SK-N-MC (cell line): ENCODE data around the gene IL36B.

Source experiments
- DNase-seq: peaks from one replicate; pipeline ENCODE4 v3.0.0-alpha.2; 2011; ENCODE audit warnings: low read depth, low spot score
- H3K27ac ChIP-seq: fragments of 200-600 bp; sonication (generic); 2 replicates; pipeline ENCODE4 v1.5.1; 2016; ENCODE audit warnings: mixed run types
- H3K36me3 ChIP-seq: fragments of 200-600 bp; sonication (generic); 2 replicates; pipeline ENCODE4 v1.6.1; 2017; ENCODE audit warnings: antibody characterized with exemption, low read length, mixed read lengths; ENCODE audit not compliant: insufficient read depth
- H3K4me3 ChIP-seq: fragments of 200-600 bp; sonication (generic); 2 replicates; pipeline ENCODE4 v1.5.1; 2016
- H3K9ac ChIP-seq: fragments of 200-600 bp; sonication (generic); 2 replicates; pipeline ENCODE4 v1.8.0; 2017; ENCODE audit warnings: mixed run types, mixed read lengths; ENCODE audit not compliant: insufficient read length
- H3K9me3 ChIP-seq: fragments of 200-600 bp; sonication (generic); 2 replicates; pipeline ENCODE4 v1.6.1; 2017; ENCODE audit warnings: low read depth, mild to moderate bottlenecking, antibody characterized with exemption, low read length, moderate library complexity, mixed read lengths
- EZH2 ChIP-seq: fragments of 200-600 bp; sonication (generic); IDR thresholded peaks from one replicate; pipeline ENCODE4 v1.6.1; 2017; ENCODE audit warnings: antibody characterized with exemption
- FOXP2 ChIP-seq: optimal IDR thresholded peaks from 2 replicates; pipeline ENCODE3; 2011; ENCODE audit warnings: mild to moderate bottlenecking, moderate library complexity; ENCODE audit not compliant: insufficient read depth; ENCODE audit errors: extremely low read length, control extremely low read depth
- POLR2AphosphoS5 ChIP-seq: IDR thresholded peaks from 2 replicates; pipeline ENCODE4 v1.6.1; 2012; ENCODE audit warnings: mild to moderate bottlenecking, low read depth, low read length, borderline replicate concordance

IL36B gene

GRCh38 chr2:113032737-113033136 lies 19.9 kb downstream of the IL36B start:
- no peaks in the 10 kb centered on the region for H3K36me3 ChIP-seq
- TF ChIP-seq POLR2AphosphoS5 (no peak), EZH2 (no peak), FOXP2 (no peak)
- no peak overlapping the region for H3K4me3 ChIP-seq
- no peak for DNase-seq
- H3K9me3 ChIP-seq: no peaks in the 10 kb centered on the region
- no peak overlapping the region for H3K27ac ChIP-seq
- no peak overlapping the region for H3K9ac ChIP-seq

GRCh38 chr2:113028112-113028511 lies 24.6 kb downstream of the IL36B start:
- no peak overlapping the region for H3K27ac ChIP-seq
- TF ChIP-seq FOXP2 (no peak), POLR2AphosphoS5 (no peak), EZH2 (no peak)

DNA sequence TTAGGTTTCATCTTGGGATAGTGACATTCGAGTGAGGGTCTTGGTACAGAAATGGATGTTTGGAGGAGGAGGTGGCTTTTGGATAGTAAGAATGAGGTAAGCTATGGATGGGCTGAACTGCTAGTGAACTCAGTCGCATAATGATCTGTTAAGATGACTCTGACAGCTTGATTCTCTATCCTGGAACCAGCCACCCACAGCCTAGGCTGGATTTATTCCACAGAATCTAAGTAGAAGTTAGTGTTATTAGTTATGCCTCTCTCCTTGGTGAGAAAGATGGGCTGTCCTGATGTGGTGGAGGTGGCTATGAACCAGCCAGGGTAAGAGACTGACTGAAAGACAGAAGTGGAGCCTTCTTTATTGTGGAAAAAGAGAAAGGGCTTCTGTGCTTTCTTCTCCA lies 25.0 kb downstream of the IL36B start:
- no peak for DNase-seq
- Histone ChIP-seq H3K9me3 (no peaks in the 10 kb centered on the region), H3K36me3 (no peaks in the 10 kb centered on the region), H3K27ac (no peak overlapping the region), H3K9ac (no peak overlapping the region), H3K4me3 (no peak overlapping the region)
- TF ChIP-seq POLR2AphosphoS5: no peak
- TF ChIP-seq FOXP2: no peak
- no peak for TF ChIP-seq EZH2

More at GRCh38 chr2:113028112-113028511, 24.6 kb downstream of the IL36B start:
- DNase-seq: no peak
- no peaks in the 10 kb centered on the region for H3K36me3 ChIP-seq
- H3K9me3 ChIP-seq: no peaks in the 10 kb centered on the region
- H3K4me3 ChIP-seq: no peak overlapping the region
- no peak overlapping the region for H3K9ac ChIP-seq

- DNase-seq: no peak
- Histone ChIP-seq H3K27ac (no peak overlapping the region), H3K4me3 (no peak overlapping the region), H3K9ac (no peak overlapping the region), H3K9me3 (no peaks in the 10 kb centered on the region), H3K36me3 (no peaks in the 10 kb centered on the region)
- TF ChIP-seq FOXP2 (no peak), EZH2 (no peak), POLR2AphosphoS5 (no peak)
Measured at GRCh38 chr2:113025737-113026136, 26.9 kb downstream of the IL36B start.

GRCh38 chr2:113024764-113025163 lies 27.9 kb downstream of the IL36B start:
- no peak for DNase-seq
- no peak overlapping the region for H3K4me3 ChIP-seq
- no peak overlapping the region for H3K9ac ChIP-seq
- no peaks in the 10 kb centered on the region for H3K9me3 ChIP-seq
- H3K36me3 ChIP-seq: no peaks in the 10 kb centered on the region
- TF ChIP-seq FOXP2 (no peak), POLR2AphosphoS5 (no peak), EZH2 (no peak)
- no peak overlapping the region for H3K27ac ChIP-seq

GRCh38 chr2:113021312-113021711 lies 31.4 kb downstream of the IL36B start:
- Histone ChIP-seq H3K4me3 (no peak overlapping the region), H3K9me3 (no peaks in the 10 kb centered on the region), H3K9ac (no peak overlapping the region), H3K27ac (no peak overlapping the region), H3K36me3 (no peaks in the 10 kb centered on the region)
- no peak for DNase-seq
- no peak for TF ChIP-seq POLR2AphosphoS5
- TF ChIP-seq EZH2: no peak

DNA sequence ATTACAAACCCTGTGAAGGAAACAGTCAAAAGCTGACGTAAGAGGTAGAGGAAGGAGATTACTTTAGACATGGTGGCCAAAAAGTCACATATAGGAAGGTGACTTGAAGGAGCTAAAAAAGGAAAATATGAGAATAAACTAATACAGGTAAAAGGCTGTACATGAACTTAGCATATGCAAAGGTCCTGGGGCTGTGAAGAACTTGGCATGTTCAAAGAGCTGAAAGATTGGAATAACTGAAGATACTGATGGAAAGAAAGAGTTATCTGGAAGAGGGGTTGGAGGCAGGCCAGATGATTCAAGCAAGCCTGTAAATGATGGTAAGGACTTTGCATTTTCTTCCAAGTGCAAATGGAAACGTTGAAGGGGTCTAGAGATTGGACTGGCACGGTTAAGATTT lies 34.2 kb downstream of the IL36B start:
- DNase-seq: no peak
- H3K27ac ChIP-seq: no peak overlapping the region
- no peak overlapping the region for H3K9ac ChIP-seq
- H3K36me3 ChIP-seq: no peaks in the 10 kb centered on the region
- TF ChIP-seq EZH2 (no peak), POLR2AphosphoS5 (no peak)
- no peaks in the 10 kb centered on the region for H3K9me3 ChIP-seq
- no peak overlapping the region for H3K4me3 ChIP-seq

DNA sequence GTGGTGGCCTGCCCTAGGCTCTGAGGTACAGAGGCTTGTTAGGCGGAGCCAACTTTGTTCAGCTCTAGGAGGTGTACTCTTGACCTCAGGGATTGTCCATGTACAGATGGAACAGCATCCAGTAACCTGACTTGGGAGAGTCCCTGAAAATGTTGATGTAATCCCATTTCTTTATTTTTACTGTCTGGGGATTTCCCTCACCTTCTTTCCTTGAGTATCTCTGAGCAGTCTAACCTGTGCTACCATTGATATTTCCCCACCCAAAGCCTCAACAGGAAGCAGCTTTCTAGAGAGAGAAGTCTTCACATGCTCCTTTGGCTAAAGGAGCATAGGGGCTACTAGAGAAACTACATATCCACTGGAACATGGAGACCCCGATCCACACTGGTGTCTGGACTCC lies 37.0 kb downstream of the IL36B start:
- Histone ChIP-seq H3K4me3 (no peak overlapping the region), H3K9me3 (no peaks in the 10 kb centered on the region), H3K27ac (no peak overlapping the region), H3K9ac (no peak overlapping the region), H3K36me3 (no peaks in the 10 kb centered on the region)
- no peak for DNase-seq
- TF ChIP-seq FOXP2 (no peak), POLR2AphosphoS5 (no peak), EZH2 (no peak)

GRCh38 chr2:113015042-113015441 lies 37.6 kb downstream of the IL36B start:
- Histone ChIP-seq H3K36me3 (no peaks in the 10 kb centered on the region), H3K9ac (no peak overlapping the region), H3K27ac (no peak overlapping the region), H3K9me3 (no peaks in the 10 kb centered on the region), H3K4me3 (no peak overlapping the region)
- TF ChIP-seq FOXP2 (no peak), POLR2AphosphoS5 (no peak), EZH2 (no peak)
- no peak for DNase-seq

GRCh38 chr2:113014067-113014466 lies 38.6 kb downstream of the IL36B start:
- no peak overlapping the region for H3K9ac ChIP-seq
- no peaks in the 10 kb centered on the region for H3K36me3 ChIP-seq
- no peak overlapping the region for H3K4me3 ChIP-seq
- no peaks in the 10 kb centered on the region for H3K9me3 ChIP-seq
- H3K27ac ChIP-seq: no peak overlapping the region
- TF ChIP-seq POLR2AphosphoS5 (no peak), FOXP2 (no peak), EZH2 (no peak)
- no peak for DNase-seq
